Ecto neural progenitor cell (in vitro differentiated cells): Measurements from ENCODE around the gene ZFP64.
"Not testable (repeated sequence)": the region's sequence is repeated elsewhere in the genome, so short reads cannot be mapped to it uniquely, and the experiment has no call there.

Experiments used
- DNase-seq: peaks from one replicate; pipeline ENCODE4 v3.0.0-alpha.2; 2018; ENCODE audit warnings: low spot score

ZFP64 gene

DNA sequence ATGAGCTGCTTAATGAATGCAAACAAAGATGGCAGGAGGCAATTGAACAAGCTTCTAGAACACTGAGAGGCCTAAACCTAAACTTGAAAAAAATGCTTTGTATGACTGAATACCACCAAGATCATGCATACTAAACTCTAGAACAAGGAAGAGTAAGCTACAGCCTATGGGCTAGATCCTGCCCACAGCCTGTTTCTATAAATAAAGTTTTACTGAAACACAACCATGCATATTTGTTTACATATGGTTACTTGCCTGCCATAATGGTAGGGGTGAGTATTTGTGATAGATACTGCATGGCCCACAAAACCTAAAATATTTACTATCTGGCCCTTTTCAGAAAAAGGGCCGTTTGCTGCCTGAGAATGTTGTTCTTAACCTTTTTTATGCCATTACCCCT lies 37.0 kb downstream of the ZFP64 start:
- no peak for DNase-seq

DNA sequence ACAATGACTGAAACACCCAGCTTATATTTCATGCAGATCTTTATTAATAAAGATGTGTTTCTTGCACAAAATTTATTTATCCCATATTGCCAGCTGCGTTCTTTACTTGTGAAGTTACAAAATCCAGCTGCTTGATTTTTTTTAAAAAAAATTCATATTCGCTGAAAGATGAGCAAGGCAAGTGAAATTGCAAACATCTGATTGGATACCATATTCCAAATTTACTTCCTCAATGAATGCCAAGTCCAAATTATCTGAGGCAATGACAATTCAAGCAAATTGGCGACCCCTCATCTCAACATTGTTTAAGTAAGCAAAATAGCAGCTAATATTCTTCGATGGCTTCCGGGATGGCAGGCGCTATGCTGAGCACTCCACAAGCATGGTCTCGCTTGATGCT lies 37.7 kb downstream of the ZFP64 start:
- DNase-seq: no peak

DNA sequence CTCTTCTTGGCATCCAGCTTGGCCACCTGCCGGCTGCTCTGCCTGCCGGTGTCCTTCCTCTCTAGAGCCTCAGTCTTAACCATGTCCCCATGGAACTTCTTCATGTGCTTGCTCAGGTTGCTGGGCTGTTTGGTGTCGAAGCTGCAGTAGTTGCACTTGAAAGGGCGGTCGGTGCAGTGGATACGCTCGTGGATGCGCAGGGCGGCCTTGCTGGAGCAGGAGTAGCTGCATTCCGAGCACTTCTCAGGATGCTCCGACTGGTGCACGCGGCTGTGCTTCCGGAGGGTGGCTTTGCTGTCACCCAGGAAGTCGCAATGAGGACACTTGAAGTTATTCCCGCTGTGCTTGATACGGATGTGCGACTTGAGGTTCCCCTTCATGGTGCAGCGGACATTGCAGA lies 38.7 kb downstream of the ZFP64 start:
- no peak for DNase-seq

DNA sequence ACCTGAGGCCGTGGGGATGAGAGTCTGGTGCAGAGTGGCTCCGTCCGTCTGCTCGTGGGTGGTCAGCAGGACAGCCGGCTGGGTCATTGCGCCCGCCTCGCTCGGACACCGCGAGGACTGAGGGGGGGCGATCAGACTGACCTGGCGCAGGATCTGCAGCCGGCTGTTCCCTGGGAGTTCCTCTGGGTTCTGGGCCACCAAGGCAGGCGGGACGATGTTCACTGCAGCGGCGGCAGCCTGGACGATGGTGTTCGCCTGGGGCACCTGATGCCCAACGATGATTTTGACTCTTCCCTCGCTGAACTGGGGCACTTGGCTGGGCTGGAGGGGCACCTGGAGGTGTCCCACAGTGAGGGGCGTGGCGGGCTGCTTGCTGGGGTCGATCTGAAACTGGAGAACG lies 39.2 kb downstream of the ZFP64 start:
- no peak for DNase-seq

DNA sequence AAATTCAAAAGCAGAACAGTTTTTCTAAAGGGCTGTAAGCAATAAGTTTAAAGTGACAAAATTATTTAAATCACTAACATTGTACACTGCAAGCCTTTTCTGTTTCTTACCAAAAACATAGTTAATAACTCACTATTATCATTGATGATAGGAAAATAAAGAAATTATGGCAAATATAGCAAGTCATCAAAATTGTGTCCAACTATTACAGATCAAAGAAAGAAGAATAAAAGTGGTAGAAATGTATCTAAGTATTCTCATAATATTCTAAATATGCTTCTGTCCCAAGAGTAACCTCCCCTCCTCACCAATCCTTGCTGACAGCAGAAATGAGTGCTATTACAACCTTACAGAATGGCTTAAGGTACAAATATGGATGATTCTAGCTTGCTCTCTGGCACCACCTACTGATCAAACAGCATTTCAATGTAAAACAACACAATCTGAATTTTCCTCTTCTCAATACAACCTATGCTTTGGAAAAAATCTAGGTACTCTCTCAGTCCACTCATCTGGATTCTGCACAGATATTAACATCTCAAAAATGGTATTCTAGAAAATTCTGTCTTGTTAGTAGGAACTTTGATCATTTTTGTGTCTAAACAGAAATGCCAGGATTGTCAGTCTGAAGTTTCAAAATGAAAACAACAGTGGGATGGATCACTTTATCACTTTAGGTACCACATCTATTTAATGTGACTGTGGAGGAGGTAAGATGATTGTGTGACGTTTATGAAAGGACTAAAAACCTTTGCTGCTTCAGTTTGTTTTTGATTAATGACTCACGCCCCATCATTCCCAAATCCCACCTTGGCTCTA lies 40.9 kb downstream of the ZFP64 start:
- no peak for DNase-seq

DNA sequence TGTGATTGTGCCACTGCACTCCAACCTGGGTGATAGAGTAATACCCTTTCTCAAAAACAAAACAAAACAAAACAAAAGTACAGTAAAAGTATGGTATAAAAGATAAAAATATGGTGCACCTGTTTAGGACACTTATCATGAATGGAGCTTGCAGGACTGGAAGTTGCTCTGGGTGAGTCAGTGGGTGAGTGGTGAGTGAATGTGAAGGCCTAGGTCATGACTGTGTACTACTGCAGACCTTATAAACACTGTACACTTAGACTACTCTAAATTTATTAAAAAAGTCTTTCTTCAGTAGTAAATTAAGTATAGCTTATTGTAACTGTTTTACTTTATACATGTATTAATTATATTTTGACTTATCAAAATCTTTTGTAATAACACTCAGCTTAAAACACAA lies 46.0 kb downstream of the ZFP64 start:
- no peak for DNase-seq

DNA sequence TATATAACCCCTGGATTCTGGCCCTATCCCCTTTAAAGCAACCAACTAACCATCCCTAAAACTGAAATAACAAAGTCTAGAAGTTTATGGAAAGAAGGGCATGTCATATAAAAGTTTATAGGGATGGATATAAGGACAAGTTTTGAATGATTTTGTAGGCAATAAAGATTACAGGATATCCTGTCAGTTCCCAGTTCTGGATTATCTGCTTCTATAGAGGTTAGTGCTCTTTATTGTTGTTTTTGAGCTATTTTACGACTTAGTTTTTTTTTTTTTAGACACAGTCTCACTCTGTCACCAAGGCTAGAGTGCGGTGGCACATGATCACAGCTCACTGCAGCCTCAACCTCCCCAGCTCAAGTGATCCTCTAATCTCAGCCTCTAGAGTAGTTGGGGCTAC lies 48.3 kb downstream of the ZFP64 start:
- no peak for DNase-seq

DNA sequence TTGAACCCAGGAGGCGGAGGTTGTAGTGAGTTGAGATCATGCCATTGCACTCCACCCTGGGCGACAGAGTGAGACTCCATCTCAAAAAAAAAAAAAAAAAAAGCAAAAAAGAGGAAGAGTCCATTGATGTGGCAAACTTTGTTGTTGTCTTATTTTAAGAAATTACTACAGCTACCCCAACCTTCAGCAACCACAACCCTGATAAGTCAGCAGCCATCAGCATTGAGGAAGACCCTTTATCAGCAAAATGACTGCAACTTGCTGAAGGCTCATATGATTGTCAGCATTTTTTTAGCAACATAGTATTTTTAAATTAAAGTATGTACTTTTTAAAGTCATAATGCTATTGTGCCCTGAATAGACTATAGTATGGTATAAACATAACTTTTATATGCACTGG lies 48.8 kb downstream of the ZFP64 start:
- DNase-seq: no peak

DNA sequence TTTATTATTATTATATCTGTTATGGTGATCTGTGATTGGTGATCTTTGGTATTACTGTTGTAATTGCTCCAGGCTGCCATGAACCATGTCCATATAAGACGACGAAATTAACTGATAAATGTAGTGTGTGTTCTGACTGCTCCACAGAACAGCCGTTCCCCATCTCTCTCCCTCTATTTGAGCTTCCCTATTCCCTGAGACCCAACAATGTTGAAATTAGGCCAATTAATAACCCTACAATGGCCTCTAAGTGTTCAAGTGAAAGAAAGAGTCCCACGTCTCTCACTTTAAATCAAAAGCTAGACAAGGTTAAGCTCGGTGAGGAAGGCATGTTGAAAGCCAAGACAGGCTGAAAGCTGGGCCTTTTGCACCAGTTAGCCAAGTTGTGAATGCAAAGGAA lies 51.6 kb downstream of the ZFP64 start:
- no peak for DNase-seq

DNA sequence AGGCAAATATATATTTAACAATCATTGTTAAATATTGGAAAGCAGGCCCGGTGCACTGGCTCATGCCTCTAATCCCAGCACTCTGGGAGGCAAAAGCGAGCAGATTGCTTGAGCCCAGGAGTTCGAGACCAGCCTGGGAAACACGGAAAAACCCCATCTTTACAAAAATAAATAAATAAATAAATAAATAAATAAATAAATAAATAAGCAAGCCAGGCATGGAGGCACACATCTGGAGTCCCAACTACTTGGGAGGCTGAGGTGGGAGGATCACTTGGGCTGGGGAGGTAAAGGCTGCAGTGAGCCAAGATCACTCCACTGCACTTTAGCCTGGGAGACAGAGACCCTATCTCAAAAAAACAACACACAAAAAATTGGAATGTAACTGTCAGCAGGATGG lies 53.7 kb downstream of the ZFP64 start:
- DNase-seq: no peak

DNA sequence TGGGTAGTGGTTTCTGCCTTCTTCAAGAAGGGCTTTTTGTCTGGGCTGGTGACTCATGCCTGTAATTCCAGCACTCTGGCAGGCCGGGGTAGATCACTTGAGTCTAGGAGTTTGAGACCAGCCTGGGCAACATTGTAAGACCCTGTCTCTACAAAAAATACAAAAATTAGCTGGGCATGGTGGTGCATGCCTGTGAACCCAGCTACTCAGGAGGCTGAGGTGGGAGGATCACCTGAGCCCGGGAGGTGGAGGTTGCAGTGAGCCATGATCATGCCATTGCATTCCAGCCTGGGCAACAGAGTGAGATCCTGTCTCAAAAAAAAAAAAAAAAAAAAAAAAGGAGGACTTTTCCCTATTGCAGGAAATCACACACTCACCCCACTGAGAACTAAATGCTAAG lies 57.9 kb downstream of the ZFP64 start:
- DNase-seq: not testable (repeated sequence)

DNA sequence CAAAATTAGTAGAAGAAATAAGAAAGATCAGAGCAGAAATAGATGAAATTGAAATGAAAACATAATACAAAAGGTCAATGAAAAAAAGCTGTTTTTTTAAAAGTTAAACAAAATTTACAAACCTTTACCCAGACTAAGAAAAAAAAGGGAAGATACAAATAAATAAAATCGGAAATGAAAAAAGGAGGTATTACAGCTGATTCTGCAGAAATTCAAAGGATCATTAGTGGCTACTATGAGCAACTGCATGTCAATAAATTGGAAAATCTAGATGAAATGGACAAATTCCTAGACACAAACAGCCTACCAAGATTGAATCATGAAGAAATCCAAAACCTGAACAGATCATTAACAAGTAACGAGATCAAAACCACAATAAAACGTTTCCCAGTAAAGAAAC lies 59.2 kb downstream of the ZFP64 start:
- DNase-seq: no peak

DNA sequence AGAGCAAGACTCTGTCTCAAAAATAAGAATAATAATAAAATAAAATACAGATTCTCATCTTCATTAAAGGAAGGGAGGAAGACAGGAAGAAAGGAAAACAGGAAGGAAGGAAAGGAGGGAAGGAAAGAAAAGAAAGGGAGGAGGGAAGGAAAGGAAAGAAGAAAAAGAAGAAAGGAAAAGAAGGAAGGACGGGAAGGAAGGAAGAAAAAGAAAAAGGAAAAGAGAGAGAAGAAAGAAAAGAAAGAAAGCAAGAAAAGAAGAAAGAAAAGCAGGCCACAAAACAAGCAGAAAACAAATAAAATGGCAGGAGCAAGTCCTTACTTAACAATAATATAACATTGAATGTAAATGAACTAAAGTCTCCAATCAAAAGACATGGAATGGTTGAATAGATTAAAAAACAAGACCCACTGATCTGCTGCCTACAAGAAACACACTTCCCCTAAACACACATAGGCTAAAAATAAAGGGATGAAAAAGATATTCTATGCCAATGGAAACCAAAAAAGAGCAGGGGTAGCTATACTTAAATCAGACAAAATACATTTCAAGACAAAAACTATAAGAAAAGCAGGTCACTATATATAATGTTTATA lies 60.4 kb downstream of the ZFP64 start:
- no peak for DNase-seq

DNA sequence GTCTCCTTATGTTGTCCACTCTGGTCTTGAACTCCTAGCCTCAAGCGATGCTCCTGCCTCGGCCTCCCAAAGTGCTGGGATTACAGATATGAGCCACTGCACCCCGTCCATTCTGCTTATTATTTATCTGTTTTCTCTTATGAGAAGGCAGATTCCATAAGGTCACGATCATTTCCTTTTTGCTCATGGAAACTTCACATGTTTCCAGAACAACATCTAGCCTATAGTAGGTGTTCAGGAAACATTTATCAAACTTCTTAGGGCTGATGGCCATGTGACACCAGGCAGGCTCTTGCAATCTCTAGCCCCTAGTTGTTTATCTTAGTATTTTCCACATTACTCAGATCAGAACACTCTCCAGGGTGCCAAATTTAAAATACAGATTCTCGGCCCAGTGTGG lies 61.2 kb downstream of the ZFP64 start:
- DNase-seq: no peak

DNA sequence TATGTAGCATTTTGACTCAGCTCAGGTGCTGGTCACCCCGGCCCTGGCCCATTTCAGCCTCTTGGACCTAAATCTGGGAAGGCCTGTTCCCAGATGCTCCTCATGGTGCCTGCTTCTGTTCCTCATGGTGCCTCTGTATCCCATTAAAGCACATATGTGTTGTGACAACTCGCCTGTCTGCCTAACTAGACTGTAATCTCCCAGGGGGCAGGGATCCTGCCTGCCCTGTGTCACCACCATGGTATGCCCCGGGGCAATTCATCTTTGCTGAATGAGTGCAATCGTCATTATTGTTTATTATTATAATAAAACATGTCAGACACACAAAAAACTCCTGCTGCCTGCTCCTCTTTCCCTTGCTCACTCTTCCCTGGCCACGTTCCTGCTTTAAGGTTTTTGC lies 62.0 kb downstream of the ZFP64 start:
- no peak for DNase-seq

DNA sequence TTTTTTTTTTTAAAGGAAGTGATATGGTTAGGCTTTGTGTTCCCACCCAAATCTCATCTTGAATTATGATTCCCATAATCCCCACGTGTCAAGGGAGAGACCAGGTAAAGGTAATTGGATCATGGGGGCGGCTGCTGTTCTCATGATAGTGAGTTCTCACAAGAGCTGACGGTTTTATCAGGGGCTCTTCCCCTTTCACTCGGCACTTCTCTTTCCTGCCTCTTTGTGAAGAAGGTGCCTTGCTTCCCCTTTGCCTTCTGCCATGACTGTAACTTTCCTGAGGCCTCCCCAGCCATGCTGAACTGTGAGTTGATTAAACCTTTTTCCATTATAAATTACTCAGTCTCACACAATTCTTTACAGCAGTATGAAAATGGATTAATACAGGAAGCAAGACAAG lies 64.3 kb downstream of the ZFP64 start:
- DNase-seq: no peak

DNA sequence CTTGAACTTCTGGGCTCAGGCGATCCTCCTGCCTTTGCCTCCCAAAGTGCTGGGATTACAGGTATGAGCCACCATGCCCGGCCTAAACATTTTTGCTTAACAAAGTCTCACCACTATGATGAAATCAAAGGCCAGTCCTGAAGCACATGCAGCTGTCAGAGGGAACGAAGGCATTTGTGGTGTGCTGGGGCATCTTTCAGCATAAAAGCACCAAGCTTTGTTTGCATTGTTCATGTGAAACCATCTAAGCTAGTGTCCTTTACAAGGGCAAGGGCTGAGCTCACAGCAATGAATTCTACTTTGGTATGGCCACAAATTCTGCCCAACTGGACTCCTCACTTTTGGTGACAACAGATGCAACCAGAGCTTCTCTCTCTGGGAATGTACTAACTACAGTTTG lies 66.8 kb downstream of the ZFP64 start:
- no peak for DNase-seq

DNA sequence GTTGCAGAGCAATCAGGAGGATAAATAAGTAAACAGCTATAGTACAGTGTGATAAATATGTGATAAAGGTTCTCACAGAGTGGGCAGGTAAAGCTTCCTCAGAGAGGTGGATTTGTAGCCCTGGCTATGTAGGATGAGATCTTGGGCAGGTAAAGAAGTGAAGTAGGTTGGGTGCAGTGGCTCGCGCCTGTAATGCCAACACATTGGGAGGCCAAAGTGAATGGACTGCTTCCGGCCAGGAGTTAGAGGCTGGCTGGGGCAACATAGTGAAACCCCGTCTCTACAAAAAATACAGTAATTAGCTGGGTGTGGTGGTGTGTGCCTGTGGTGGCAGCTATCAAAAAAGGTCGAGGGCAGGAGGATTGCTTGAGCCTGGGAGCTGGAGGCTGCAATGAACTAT lies 72.9 kb downstream of the ZFP64 start:
- DNase-seq: no peak

DNA sequence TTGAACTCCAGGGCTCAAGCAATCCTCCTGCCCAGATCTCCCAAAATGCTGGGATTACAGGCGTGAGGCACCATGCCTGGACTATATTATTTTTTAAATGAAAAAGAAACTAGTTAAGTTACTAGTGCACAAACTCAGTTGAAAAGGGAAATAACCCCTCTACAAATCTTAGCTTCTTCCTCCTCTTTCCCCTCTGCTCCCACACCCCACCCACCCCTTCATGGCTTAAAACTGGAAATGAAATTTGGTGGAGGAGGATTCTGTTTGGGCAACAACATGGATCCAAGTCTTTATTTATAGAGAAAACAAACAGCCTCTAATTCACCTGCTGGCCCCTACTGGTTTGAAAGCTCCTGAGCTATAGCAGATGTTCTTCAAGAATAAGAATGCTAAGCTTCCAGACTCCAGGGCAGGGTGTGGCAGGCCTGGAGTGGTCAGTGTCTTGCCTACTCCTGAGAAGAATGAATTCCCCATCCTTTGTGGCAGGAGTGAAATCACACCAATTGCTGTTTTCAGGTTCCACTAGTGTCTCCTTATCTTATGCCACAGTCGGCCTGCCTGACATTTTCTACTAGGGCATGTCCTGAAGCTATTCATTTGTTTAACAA lies 73.5 kb downstream of the ZFP64 start:
- no peak for DNase-seq

DNA sequence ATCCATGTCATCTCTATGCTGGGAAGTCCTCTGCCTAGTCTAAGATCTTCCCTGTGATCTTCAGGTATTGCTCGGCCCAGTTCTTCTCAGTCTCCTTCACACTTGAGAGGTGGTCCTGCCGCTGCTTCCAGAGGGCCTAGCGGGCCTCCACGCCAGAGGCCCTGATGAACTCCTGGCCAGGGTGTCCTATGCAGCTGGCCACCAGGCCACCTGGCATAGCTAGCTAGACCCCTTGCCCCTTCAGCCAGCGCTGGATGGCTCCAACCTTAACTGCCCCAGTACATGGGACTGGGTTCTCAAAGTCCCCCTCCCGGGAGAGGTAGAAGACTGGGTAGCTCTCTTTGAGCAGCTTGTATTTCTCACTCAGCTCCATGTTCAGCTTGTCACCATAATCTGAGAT lies 81.1 kb downstream of the ZFP64 start:
- no peak for DNase-seq

DNA sequence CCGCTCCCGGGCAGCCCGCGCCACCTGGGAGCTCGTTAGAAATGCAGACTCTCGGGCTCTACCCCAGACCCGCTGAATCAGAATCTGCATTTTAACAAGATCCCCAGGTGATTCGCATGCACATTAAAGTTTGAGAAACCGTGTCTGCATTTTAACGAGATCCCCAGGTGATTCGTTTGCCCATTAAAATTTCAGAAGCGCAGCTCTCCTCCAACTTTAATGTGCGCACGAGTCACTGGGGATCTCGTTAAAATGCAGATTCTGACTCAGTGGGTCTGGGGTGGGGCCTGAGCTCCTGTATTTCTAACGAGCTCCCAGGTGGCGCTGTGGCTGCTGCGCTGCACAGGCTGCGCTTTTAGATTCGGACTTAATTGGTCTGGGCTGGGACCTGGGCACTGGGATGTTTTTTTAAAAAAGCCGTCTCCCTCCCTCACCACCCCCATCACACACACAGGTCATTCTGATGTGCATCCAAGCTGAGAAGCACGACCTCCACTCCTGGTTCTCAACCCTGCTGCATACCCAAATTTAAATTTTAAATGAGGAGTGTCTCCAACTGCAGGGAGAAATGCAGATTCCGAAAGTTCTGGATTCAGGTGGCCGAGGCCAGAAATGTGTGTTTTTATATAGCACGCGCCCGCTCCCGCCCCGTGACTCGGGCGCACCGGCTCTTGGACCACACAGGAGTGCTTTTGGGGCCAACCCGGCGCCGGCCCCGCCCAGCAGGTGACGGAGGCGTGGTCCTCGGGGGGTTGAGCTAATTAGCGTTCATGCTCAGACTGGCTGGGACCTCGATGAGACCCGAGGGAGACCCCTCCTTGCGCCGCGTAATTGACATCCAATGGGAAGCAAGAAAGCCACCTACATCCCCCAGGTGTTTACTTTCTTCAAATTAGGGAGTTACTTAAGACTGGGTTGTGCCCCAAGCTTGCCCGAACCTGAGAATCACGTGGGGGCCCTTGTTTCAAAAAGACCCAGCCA lies 85.8 kb downstream of the ZFP64 start:
- peak; percentile 79 for DNase-seq
